DOHH2 (cell line): ENCODE results near the gene AP3S2.

Experiments
- EZH2phosphoT487 ChIP-seq: fragments of 200-600 bp; sonication (generic); IDR thresholded peaks from 2 replicates; pipeline ENCODE4 v1.6.1; 2017; ENCODE audit warnings: borderline replicate concordance, mild to moderate bottlenecking, antibody characterized with exemption, low read length, moderate library complexity, mixed read lengths
- TF ChIP-seq, protein P1 (sequence below): fragments of 200-600 bp; sonication (generic); IDR thresholded peaks from one replicate; pipeline ENCODE4 v1.5.1; 2014; ENCODE audit warnings: antibody characterized with exemption, mild to moderate bottlenecking, low read depth, low read length; ENCODE audit not compliant: poor library complexity, severe bottlenecking

- TF ChIP-seq, protein P1, sequence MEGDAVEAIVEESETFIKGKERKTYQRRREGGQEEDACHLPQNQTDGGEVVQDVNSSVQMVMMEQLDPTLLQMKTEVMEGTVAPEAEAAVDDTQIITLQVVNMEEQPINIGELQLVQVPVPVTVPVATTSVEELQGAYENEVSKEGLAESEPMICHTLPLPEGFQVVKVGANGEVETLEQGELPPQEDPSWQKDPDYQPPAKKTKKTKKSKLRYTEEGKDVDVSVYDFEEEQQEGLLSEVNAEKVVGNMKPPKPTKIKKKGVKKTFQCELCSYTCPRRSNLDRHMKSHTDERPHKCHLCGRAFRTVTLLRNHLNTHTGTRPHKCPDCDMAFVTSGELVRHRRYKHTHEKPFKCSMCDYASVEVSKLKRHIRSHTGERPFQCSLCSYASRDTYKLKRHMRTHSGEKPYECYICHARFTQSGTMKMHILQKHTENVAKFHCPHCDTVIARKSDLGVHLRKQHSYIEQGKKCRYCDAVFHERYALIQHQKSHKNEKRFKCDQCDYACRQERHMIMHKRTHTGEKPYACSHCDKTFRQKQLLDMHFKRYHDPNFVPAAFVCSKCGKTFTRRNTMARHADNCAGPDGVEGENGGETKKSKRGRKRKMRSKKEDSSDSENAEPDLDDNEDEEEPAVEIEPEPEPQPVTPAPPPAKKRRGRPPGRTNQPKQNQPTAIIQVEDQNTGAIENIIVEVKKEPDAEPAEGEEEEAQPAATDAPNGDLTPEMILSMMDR: no peak
- no peak for TF ChIP-seq EZH2phosphoT487
These were observed 41.3 kb downstream of the AP3S2 start for GRCh38 chr15:89852342-89852995.
